SU-DHL-6 (cell line): ENCODE data around the gene ACAN.

Experiments used
- H2AFZ ChIP-seq: fragments of 200-600 bp; sonication (generic); 2 replicates; pipeline ENCODE4 v1.6.1; 2014; ENCODE audit warnings: low read depth, mild to moderate bottlenecking, moderate library complexity, mixed read lengths, antibody characterized with exemption, low read length; ENCODE audit not compliant: severe bottlenecking
- H3F3A ChIP-seq: fragments of 200-600 bp; shearing (Covaris generic); 2 replicates; pipeline ENCODE4 v1.6.0; 2016; ENCODE audit warnings: antibody characterized with exemption, mild to moderate bottlenecking; ENCODE audit not compliant: insufficient read depth
- H3K27ac ChIP-seq: fragments of 200-600 bp; sonication (generic); 2 replicates; pipeline ENCODE4 v1.5.1; 2016; ENCODE audit warnings: low read depth, mild to moderate bottlenecking, low read length, moderate library complexity, mixed read lengths
- H3K27me3 ChIP-seq: fragments of 200-600 bp; sonication (generic), shearing (Covaris generic); 2 replicates; pipeline ENCODE4 v1.6.0; 2014; ENCODE audit warnings: mild to moderate bottlenecking, low read length
- H3K36me3 ChIP-seq: fragments of 200-600 bp; sonication (generic); 2 replicates; pipeline ENCODE4 v1.6.1; 2014; ENCODE audit warnings: mild to moderate bottlenecking, low read length, mixed read lengths
- H3K4me2 ChIP-seq: fragments of 300-600, 200-600 bp; shearing (Covaris generic), sonication (generic); 2 replicates; pipeline ENCODE4 v1.6.0; 2014; ENCODE audit warnings: low read length, low read depth, mild to moderate bottlenecking; ENCODE audit not compliant: poor library complexity, severe bottlenecking
- H3K4me3 ChIP-seq: fragments of 200-600 bp; sonication (generic); 2 replicates; pipeline ENCODE4 v1.5.1; 2014; ENCODE audit warnings: antibody characterized with exemption, low read length, mild to moderate bottlenecking, mixed read lengths; ENCODE audit not compliant: insufficient read depth, poor library complexity, severe bottlenecking
- H3K79me2 ChIP-seq: fragments of 200-600 bp; sonication (generic); 2 replicates; pipeline ENCODE4 v1.6.1; 2014; ENCODE audit warnings: mild to moderate bottlenecking, low read length, moderate library complexity; ENCODE audit not compliant: insufficient read depth
- H3K9ac ChIP-seq: fragments of 200-600 bp; sonication (generic); 2 replicates; pipeline ENCODE4 v1.7.0; 2014; ENCODE audit warnings: mild to moderate bottlenecking, low read length
- H3K9me2 ChIP-seq: fragments of 200-600 bp; sonication (generic); replicated peaks from 2 replicates; pipeline ENCODE4 v1.6.1; 2014; ENCODE audit warnings: low read length; ENCODE audit not compliant: insufficient read depth
- H3K9me3 ChIP-seq: fragments of 200-600 bp; sonication (generic); 2 replicates; pipeline ENCODE4 v1.6.1; 2014; ENCODE audit warnings: low read length, mixed read lengths; ENCODE audit not compliant: insufficient read depth
- H4K20me1 ChIP-seq: fragments of 200-600 bp; sonication (generic); 2 replicates; pipeline ENCODE4 v1.6.1; 2014; ENCODE audit warnings: low read depth, mild to moderate bottlenecking, antibody characterized with exemption, low read length, moderate library complexity, mixed read lengths
- CTCF ChIP-seq: fragments of 200-600 bp; sonication (generic); IDR thresholded peaks from one replicate; pipeline ENCODE4 v1.5.1; 2017; ENCODE audit warnings: antibody characterized with exemption, mild to moderate bottlenecking, low read length, moderate library complexity; ENCODE audit not compliant: insufficient read depth, poor library complexity, severe bottlenecking
- EZH2phosphoT487 ChIP-seq: fragments of 200-600 bp; sonication (generic), shearing (Covaris generic); conservative IDR thresholded peaks from 2 replicates; pipeline ENCODE4 v1.6.1; 2018; ENCODE audit warnings: mild to moderate bottlenecking, antibody characterized with exemption, low read length, moderate library complexity, mixed read lengths

The ACAN gene

GRCh38 chr15:88759872-88760271 lies 43.4 kb upstream of the ACAN start:
- Histone ChIP-seq H3K9ac (no peak overlapping the region), H3K4me3 (no peak overlapping the region), H3K79me2 (no peaks in the 10 kb centered on the region), H3K4me2 (no peak overlapping the region), H3K27me3 (no peaks in the 10 kb centered on the region), H3K36me3 (no peaks in the 10 kb centered on the region), H2AFZ (no peak overlapping the region), H3K9me2 (no peaks in the 10 kb centered on the region), H3K27ac (no peak overlapping the region), H3F3A (no peaks in the 10 kb centered on the region), H3K9me3 (no peaks in the 10 kb centered on the region), H4K20me1 (no peaks in the 10 kb centered on the region)
- TF ChIP-seq CTCF = no peak
- no peak for TF ChIP-seq EZH2phosphoT487

GRCh38 chr15:88764448-88764847 lies 38.8 kb upstream of the ACAN start:
- no peak overlapping the region for H3K4me3 ChIP-seq
- TF ChIP-seq EZH2phosphoT487 (no peak), CTCF (no peak)
- no peaks in the 10 kb centered on the region for H3K9me3 ChIP-seq
- no peaks in the 10 kb centered on the region for H3K27me3 ChIP-seq
- H3K36me3 ChIP-seq = no peaks in the 10 kb centered on the region
- no peak overlapping the region for H3K27ac ChIP-seq
- H3K4me2 ChIP-seq = no peak overlapping the region
- H3F3A ChIP-seq = no peaks in the 10 kb centered on the region
- H4K20me1 ChIP-seq = no peaks in the 10 kb centered on the region
- no peak overlapping the region for H2AFZ ChIP-seq
- no peaks in the 10 kb centered on the region for H3K9me2 ChIP-seq
- no peak overlapping the region for H3K9ac ChIP-seq
- H3K79me2 ChIP-seq = no peaks in the 10 kb centered on the region

- Histone ChIP-seq H3K9ac (no peak overlapping the region), H2AFZ (no peak overlapping the region), H3F3A (no peaks in the 10 kb centered on the region), H3K36me3 (no peaks in the 10 kb centered on the region), H3K27me3 (no peaks in the 10 kb centered on the region), H3K9me3 (no peaks in the 10 kb centered on the region), H3K9me2 (no peaks in the 10 kb centered on the region), H4K20me1 (no peaks in the 10 kb centered on the region), H3K4me2 (no peak overlapping the region), H3K27ac (no peak overlapping the region), H3K4me3 (no peak overlapping the region), H3K79me2 (no peaks in the 10 kb centered on the region)
- TF ChIP-seq CTCF = no peak
- TF ChIP-seq EZH2phosphoT487 = no peak
These were observed 38.0 kb upstream of the ACAN start for GRCh38 chr15:88765212-88765611.
